Hepatocyte (in vitro differentiated cells): ENCODE results near the gene THSD4. TPM values are rescaled to one million over a fixed set of nuclear protein-coding genes. Genes with fewer than 3 reads are reported as not detected.
A peak's percentile ranks its signal among the peaks of the same experiment; 100 is the strongest.

Experiments used
- DNase-seq: peaks from one replicate; pipeline ENCODE4 v3.0.0-alpha.2; 2016; ENCODE audit warnings: low spot score
- H2AFZ ChIP-seq: fragments of 200-600 bp; sonication (generic); 2 replicates; pipeline ENCODE4 v1.6.0; 2016; ENCODE audit warnings: antibody characterized with exemption, mild to moderate bottlenecking
- H3K27ac ChIP-seq: fragments of 200-600 bp; sonication (generic); 2 replicates; pipeline ENCODE4 v1.5.1; 2016; ENCODE audit warnings: mild to moderate bottlenecking
- H3K27me3 ChIP-seq: fragments of 200-600 bp; sonication (generic); 2 replicates; pipeline ENCODE4 v1.6.1; 2016
- H3K36me3 ChIP-seq: fragments of 200-600 bp; sonication (generic); replicated peaks from 2 replicates; pipeline ENCODE4 v1.5.1; 2016; ENCODE audit warnings: low read depth; ENCODE audit not compliant: insufficient read depth
- H3K4me1 ChIP-seq: fragments of 200-600 bp; sonication (generic); 2 replicates; pipeline ENCODE4 v1.5.1; 2016; ENCODE audit warnings: mild to moderate bottlenecking, moderate library complexity; ENCODE audit not compliant: insufficient read depth
- H3K4me2 ChIP-seq: fragments of 200-600 bp; sonication (generic); 2 replicates; pipeline ENCODE4 v1.6.0; 2016
- H3K4me3 ChIP-seq: fragments of 200-600 bp; sonication (generic); 2 replicates; pipeline ENCODE4 v1.5.1; 2016; ENCODE audit warnings: mild to moderate bottlenecking
- H3K79me2 ChIP-seq: fragments of 200-600 bp; sonication (generic); 2 replicates; pipeline ENCODE4 v1.6.0; 2017; ENCODE audit warnings: mild to moderate bottlenecking
- H3K9me2 ChIP-seq: fragments of 200-600 bp; sonication (generic); replicated peaks from 2 replicates; pipeline ENCODE4 v1.6.0; 2017; ENCODE audit warnings: mild to moderate bottlenecking; ENCODE audit not compliant: insufficient read depth
- H3K9me3 ChIP-seq: fragments of 200-600 bp; sonication (generic); 2 replicates; pipeline ENCODE4 v1.5.1; 2016; ENCODE audit warnings: low read depth, mild to moderate bottlenecking
- H4K20me1 ChIP-seq: fragments of 200-600 bp; sonication (generic); 2 replicates; pipeline ENCODE4 v1.6.0; 2016; ENCODE audit warnings: mild to moderate bottlenecking; ENCODE audit not compliant: insufficient read depth, poor library complexity, severe bottlenecking
- EZH2 ChIP-seq: fragments of 200-600 bp; sonication (generic); IDR thresholded peaks from 2 replicates; pipeline ENCODE4 v1.6.1; 2016; ENCODE audit warnings: antibody characterized with exemption, mild to moderate bottlenecking, borderline replicate concordance
- EZH2phosphoT487 ChIP-seq: fragments of 200-600 bp; sonication (generic); IDR thresholded peaks from one replicate; pipeline ENCODE4 v1.6.1; 2018; ENCODE audit warnings: antibody characterized with exemption, mild to moderate bottlenecking, low read depth, moderate library complexity; ENCODE audit not compliant: unreplicated experiment, severe bottlenecking
- WGBS: methylation state at CpG from one replicate; pipeline ENCODE4 v1.1.6; 2016; ENCODE audit warnings: low lambda C conversion rate; ENCODE audit errors: missing lambda C conversion rate; 5-methylcytosine and 5-hydroxymethylcytosine counted together
- polyA plus RNA-seq: library from polyadenylated mRNA; unstranded; fragments of >200 nt; fragmentation: Nextera tagmentation; extraction: Ambion mirVana; gene quantifications from 2 replicates; pipeline ENCODE4 v1.2.1, GENCODE V29; 2016
- total RNA-seq: library from RNA; depleted of rRNA; stranded (reverse); fragments of >200 nt; gene quantifications from 2 replicates; pipeline ENCODE4 v1.2.3, GENCODE V29; 2014
- TF ChIP-seq, protein P1 (sequence below): fragments of 200-600 bp; sonication (generic); IDR thresholded peaks from 2 replicates; pipeline ENCODE4 v1.5.1; 2016; ENCODE audit warnings: antibody characterized with exemption, mild to moderate bottlenecking; ENCODE audit not compliant: poor library complexity

THSD4 gene
- total and polyA plus RNA-seq, 2 experiments from 2014 or later, result 4.3 to 7.0 TPM

DNA sequence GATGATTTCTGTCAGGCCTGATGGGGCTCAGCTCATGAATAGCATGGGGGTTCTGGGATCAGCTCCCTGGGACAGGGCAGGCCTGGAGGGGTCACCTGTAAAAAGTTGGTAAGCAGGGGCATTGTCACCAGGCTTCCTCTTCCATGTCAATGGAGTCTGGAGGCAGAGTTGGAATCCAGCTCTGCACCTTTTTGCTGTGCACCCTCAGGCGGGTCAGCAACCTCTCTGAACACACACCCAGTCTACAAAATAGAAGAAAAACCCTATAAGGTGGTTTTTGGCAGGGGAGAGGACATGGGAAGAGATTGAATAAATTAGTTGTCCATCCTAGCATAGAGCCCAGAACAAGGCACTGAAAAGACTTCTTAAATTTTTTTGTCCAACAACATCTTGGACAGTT, 617.9 kb downstream of the THSD4 start:
- Histone ChIP-seq H3K79me2 (no peaks in the 10 kb centered on the region), H3K36me3 (no peaks in the 10 kb centered on the region), H3K27me3 (no peaks in the 10 kb centered on the region), H3K9me2 (no peaks in the 10 kb centered on the region), H3K4me1 (peaks cover 7% of the 10 kb centered on the region), H2AFZ (no peak overlapping the region), H4K20me1 (no peaks in the 10 kb centered on the region), H3K27ac (peak overlapping the region; percentile 12), H3K4me3 (no peak overlapping the region), H3K9me3 (no peaks in the 10 kb centered on the region), H3K4me2 (no peak overlapping the region)
- no peak for DNase-seq
- TF ChIP-seq, protein P1, sequence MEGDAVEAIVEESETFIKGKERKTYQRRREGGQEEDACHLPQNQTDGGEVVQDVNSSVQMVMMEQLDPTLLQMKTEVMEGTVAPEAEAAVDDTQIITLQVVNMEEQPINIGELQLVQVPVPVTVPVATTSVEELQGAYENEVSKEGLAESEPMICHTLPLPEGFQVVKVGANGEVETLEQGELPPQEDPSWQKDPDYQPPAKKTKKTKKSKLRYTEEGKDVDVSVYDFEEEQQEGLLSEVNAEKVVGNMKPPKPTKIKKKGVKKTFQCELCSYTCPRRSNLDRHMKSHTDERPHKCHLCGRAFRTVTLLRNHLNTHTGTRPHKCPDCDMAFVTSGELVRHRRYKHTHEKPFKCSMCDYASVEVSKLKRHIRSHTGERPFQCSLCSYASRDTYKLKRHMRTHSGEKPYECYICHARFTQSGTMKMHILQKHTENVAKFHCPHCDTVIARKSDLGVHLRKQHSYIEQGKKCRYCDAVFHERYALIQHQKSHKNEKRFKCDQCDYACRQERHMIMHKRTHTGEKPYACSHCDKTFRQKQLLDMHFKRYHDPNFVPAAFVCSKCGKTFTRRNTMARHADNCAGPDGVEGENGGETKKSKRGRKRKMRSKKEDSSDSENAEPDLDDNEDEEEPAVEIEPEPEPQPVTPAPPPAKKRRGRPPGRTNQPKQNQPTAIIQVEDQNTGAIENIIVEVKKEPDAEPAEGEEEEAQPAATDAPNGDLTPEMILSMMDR, result no peak
- WGBS, result 100% methylated on average over 1 of the region's 1 CpG

DNA sequence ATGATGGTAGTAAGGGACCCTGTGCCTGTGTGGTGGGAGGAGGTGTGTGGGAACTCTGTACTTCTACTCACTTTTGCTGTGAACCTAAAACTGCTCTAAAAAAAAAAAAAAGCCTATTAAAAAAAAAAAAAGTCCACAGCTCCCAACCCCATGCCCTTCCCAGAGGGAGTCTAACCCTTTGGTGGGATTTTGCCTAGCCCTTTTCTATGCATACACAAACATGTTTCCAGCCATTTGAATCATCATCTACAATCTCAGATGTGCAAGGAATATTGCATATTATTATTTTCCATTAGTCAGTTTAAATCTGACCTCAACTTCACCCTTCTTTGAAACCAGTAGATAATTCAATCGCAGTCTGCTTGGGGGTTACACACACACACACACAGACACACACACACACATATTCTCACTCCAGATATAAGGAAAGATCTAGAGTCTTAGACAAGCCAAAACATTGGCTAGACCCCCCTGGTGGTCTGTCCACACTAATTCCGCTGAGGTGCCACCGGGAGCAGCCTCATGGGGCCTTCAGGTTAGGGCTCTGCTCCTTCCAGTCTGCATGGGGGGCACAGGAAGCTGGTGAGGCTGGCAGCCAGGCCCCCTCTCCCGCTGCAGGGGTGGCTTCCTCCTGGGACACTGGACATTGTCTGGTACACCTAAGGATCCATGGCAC, 619.6 kb downstream of the THSD4 start:
- Histone ChIP-seq H2AFZ (no peak overlapping the region), H3K4me1 (peaks cover 11% of the 10 kb centered on the region), H3K79me2 (no peaks in the 10 kb centered on the region), H3K9me3 (no peaks in the 10 kb centered on the region), H4K20me1 (no peaks in the 10 kb centered on the region), H3K4me3 (no peak overlapping the region), H3K36me3 (no peaks in the 10 kb centered on the region), H3K27ac (no peak overlapping the region), H3K9me2 (no peaks in the 10 kb centered on the region), H3K4me2 (no peak overlapping the region), H3K27me3 (no peaks in the 10 kb centered on the region)
- WGBS, result 94% methylated on average over 4 of the region's 4 CpGs
- TF ChIP-seq EZH2phosphoT487 (no peak), EZH2 (no peak)
- TF ChIP-seq, protein P1, result no peak
- DNase-seq, result no peak

DNA sequence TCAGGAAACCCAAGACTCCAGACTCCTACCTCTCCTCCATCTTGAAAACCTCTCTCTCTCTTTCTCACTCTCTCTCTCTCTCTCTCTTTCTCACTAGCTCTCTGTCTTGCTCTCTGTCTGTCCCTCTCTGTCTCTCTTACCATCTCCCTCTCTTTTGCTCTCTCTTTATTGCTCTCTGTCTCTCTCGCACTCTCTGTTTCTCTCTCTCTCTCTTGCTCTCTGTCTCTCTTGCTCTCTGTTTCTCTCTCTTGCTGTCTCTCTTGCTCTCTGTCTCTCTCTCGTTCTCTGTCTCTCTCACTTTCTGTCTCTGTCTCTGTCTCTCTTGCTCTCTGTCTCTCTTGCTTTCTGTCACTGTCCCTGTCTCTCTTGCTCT, 620.1 kb downstream of the THSD4 start:
- Histone ChIP-seq H4K20me1 (no peaks in the 10 kb centered on the region), H3K79me2 (no peaks in the 10 kb centered on the region), H3K4me1 (peaks cover 11% of the 10 kb centered on the region), H2AFZ (no peak overlapping the region), H3K4me3 (no peak overlapping the region), H3K27ac (no peak overlapping the region), H3K36me3 (no peaks in the 10 kb centered on the region), H3K9me3 (no peaks in the 10 kb centered on the region), H3K4me2 (no peak overlapping the region), H3K9me2 (no peaks in the 10 kb centered on the region), H3K27me3 (no peaks in the 10 kb centered on the region)
- WGBS, result 95% methylated on average over 2 of the region's 2 CpGs
- no peak for DNase-seq
- TF ChIP-seq, protein P1, result no peak
